ENCODE measurements around the gene COX6B1.

GRCh38 chr19:35692010-35692409, 43.9 kb downstream of the COX6B1 start:
- TF ChIP-seq POLR2A (IDR thresholded peaks at IDR 0.05) = no peak
- TF ChIP-seq CTCF (IDR thresholded peaks at IDR 0.05 in 4 of 5, conservative IDR thresholded peaks at IDR 0.05 in 1 of 5) = no peak

All from gastrocnemius medialis (tissue), 4 donors.